Neural cell (in vitro differentiated cells): ENCODE measurements around the gene ANKRD33. TPM values are rescaled to one million over a fixed set of nuclear protein-coding genes. Genes with fewer than 3 reads are reported as not detected.

ENCODE experiments used
- H2AFZ ChIP-seq: fragments of 200-600, 300-800 bp; sonication (generic), shearing (Covaris generic); 2 replicates; pipeline ENCODE4 v1.6.0; 2014; ENCODE audit warnings: low read depth, mild to moderate bottlenecking, antibody characterized with exemption, low read length, moderate library complexity
- H3F3A ChIP-seq: fragments of 200-600 bp; shearing (Covaris generic); 2 replicates; pipeline ENCODE4 v1.6.1; 2016; ENCODE audit warnings: mild to moderate bottlenecking, moderate library complexity, mixed read lengths, antibody characterized with exemption, low read length; ENCODE audit not compliant: insufficient read depth, poor library complexity, severe bottlenecking
- H3K27ac ChIP-seq: fragments of 200-600, 300-800 bp; sonication (generic), shearing (Covaris generic); 2 replicates; pipeline ENCODE4 v1.5.1; 2014; ENCODE audit warnings: mild to moderate bottlenecking, low read length, moderate library complexity
- H3K27me3 ChIP-seq: fragments of 300-800, 200-600 bp; sonication (generic), shearing (Covaris generic); 2 replicates; pipeline ENCODE4 v1.6.0; 2014; ENCODE audit warnings: mild to moderate bottlenecking, low read depth, low read length, moderate library complexity; ENCODE audit not compliant: insufficient read depth
- H3K36me3 ChIP-seq: fragments of 300-800, 200-600 bp; sonication (generic), shearing (Covaris generic); 2 replicates; pipeline ENCODE4 v1.5.1; 2014; ENCODE audit warnings: mild to moderate bottlenecking, antibody characterized with exemption, low read length, moderate library complexity; ENCODE audit not compliant: insufficient read depth
- H3K4me2 ChIP-seq: fragments of 300-800, 200-600 bp; sonication (generic), shearing (Covaris generic); 2 replicates; pipeline ENCODE4 v1.6.0; 2014; ENCODE audit warnings: mild to moderate bottlenecking, low read length
- H3K4me3 ChIP-seq: fragments of 300-800, 200-600 bp; sonication (generic), shearing (Covaris generic); 2 replicates; pipeline ENCODE4 v1.5.1; 2014; ENCODE audit warnings: mild to moderate bottlenecking, low read length, moderate library complexity
- H3K79me2 ChIP-seq: fragments of 200-600 bp; shearing (Covaris generic); replicated peaks from 2 replicates; pipeline ENCODE4 v1.6.0; 2014; ENCODE audit warnings: mild to moderate bottlenecking, low read length, moderate library complexity; ENCODE audit not compliant: insufficient read depth
- H3K9ac ChIP-seq: fragments of 300-800, 200-600 bp; sonication (generic), shearing (Covaris generic); 2 replicates; pipeline ENCODE4 v1.6.1; 2016; ENCODE audit warnings: mild to moderate bottlenecking, low read length, mixed read lengths
- H3K9me2 ChIP-seq: fragments of 200-600 bp; shearing (Covaris generic); 2 replicates; pipeline ENCODE4 v1.6.1; 2016; ENCODE audit warnings: mild to moderate bottlenecking, low read length, mixed read lengths; ENCODE audit not compliant: insufficient read depth
- H3K9me3 ChIP-seq: fragments of 200-600, 300-800 bp; sonication (generic), shearing (Covaris generic); 2 replicates; pipeline ENCODE4 v1.6.1; 2016; ENCODE audit warnings: mild to moderate bottlenecking, mixed run types, low read length, moderate library complexity, mixed read lengths
- H4K20me1 ChIP-seq: fragments of 200-600 bp; shearing (Covaris generic); 2 replicates; pipeline ENCODE4 v1.6.1; 2016; ENCODE audit warnings: mild to moderate bottlenecking, mixed run types; ENCODE audit not compliant: insufficient read depth
- EP300 ChIP-seq: fragments of 450-650 bp; conservative IDR thresholded peaks from 2 replicates; pipeline ENCODE4 v1.6.1; 2014; ENCODE audit warnings: antibody characterized with exemption, mild to moderate bottlenecking, moderate library complexity; ENCODE audit not compliant: poor library complexity, severe bottlenecking
- EZH2 ChIP-seq: fragments of 200-600, 300-800 bp; shearing (Covaris generic), sonication (generic); IDR thresholded peaks from 2 replicates; pipeline ENCODE4 v1.6.1; 2014; ENCODE audit warnings: antibody characterized with exemption, low read length, borderline replicate concordance, mild to moderate bottlenecking; ENCODE audit not compliant: insufficient read depth, poor library complexity, severe bottlenecking
- MXI1 ChIP-seq: fragments of 450-650 bp; conservative IDR thresholded peaks from 2 replicates; pipeline ENCODE4 v1.6.1; 2014; ENCODE audit warnings: antibody characterized with exemption, mild to moderate bottlenecking; ENCODE audit not compliant: poor library complexity, severe bottlenecking
- POLR2AphosphoS5 ChIP-seq: IDR thresholded peaks from 2 replicates; pipeline ENCODE4 v1.6.1; 2012
- RAD21 ChIP-seq: fragments of 450-650 bp; conservative IDR thresholded peaks from 2 replicates; pipeline ENCODE4 v1.6.1; 2014; ENCODE audit warnings: antibody characterized with exemption, mild to moderate bottlenecking, moderate library complexity
- SMC3 ChIP-seq: fragments of 450-650 bp; conservative IDR thresholded peaks from 2 replicates; pipeline ENCODE4 v1.6.1; 2014; ENCODE audit warnings: antibody characterized with exemption, mild to moderate bottlenecking, moderate library complexity; ENCODE audit not compliant: poor library complexity
- TAF1 ChIP-seq: IDR thresholded peaks from 2 replicates; pipeline ENCODE4 v1.6.1; 2012; ENCODE audit warnings: low read depth
- polyA plus RNA-seq: library from polyadenylated mRNA; depleted of rRNA; stranded (reverse); fragments of >200 nt; gene quantifications from 2 replicates; pipeline ENCODE4 v1.2.3, GENCODE V29; 2014
- TF ChIP-seq, protein P1 (sequence below): fragments of 450-650 bp; IDR thresholded peaks from 2 replicates; pipeline ENCODE4 v1.5.1; 2014; ENCODE audit warnings: antibody characterized with exemption, mild to moderate bottlenecking, moderate library complexity; ENCODE audit not compliant: poor library complexity, severe bottlenecking
- TF ChIP-seq, protein P2 (sequence below): IDR thresholded peaks from 2 replicates; pipeline ENCODE4 v1.6.1; 2012; ENCODE audit warnings: borderline replicate concordance

The ANKRD33 gene
- polyA plus RNA-seq, 1 donor from 2014 or later = not detected

DNA sequence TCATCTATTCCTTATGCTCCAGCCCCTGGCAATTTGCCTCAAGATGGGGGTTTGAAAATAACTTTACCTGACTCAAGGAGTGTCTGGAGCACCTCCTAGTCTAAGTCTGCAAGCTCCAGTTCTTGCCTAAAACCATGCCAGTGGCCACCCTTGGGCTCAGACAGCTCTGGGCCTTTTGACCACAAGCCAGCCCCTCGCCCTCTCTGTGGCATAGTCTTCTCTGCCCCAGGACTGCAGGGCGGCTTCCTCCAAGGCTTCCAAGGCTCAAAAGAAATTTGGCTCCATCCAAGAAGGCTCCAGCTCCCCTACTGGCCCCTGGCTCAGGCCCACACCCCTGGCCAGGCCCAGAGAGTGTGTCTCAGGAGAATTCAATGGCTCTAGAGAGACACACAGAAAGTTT lies 34.2 kb downstream of the ANKRD33 start:
- H3K27me3 ChIP-seq = no peaks in the 10 kb centered on the region
- no peak overlapping the region for H2AFZ ChIP-seq
- no peaks in the 10 kb centered on the region for H3K79me2 ChIP-seq
- H3K9ac ChIP-seq = no peak overlapping the region
- no peak overlapping the region for H3K4me2 ChIP-seq
- no peak overlapping the region for H3K4me3 ChIP-seq
- H3K9me2 ChIP-seq = no peaks in the 10 kb centered on the region
- TF ChIP-seq RAD21 (no peak), EZH2 (no peak), MXI1 (no peak), SMC3 (no peak), TAF1 (no peak), EP300 (no peak), POLR2AphosphoS5 (no peak)
- TF ChIP-seq, protein P1, sequence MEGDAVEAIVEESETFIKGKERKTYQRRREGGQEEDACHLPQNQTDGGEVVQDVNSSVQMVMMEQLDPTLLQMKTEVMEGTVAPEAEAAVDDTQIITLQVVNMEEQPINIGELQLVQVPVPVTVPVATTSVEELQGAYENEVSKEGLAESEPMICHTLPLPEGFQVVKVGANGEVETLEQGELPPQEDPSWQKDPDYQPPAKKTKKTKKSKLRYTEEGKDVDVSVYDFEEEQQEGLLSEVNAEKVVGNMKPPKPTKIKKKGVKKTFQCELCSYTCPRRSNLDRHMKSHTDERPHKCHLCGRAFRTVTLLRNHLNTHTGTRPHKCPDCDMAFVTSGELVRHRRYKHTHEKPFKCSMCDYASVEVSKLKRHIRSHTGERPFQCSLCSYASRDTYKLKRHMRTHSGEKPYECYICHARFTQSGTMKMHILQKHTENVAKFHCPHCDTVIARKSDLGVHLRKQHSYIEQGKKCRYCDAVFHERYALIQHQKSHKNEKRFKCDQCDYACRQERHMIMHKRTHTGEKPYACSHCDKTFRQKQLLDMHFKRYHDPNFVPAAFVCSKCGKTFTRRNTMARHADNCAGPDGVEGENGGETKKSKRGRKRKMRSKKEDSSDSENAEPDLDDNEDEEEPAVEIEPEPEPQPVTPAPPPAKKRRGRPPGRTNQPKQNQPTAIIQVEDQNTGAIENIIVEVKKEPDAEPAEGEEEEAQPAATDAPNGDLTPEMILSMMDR = no peak
- TF ChIP-seq, protein P2, sequence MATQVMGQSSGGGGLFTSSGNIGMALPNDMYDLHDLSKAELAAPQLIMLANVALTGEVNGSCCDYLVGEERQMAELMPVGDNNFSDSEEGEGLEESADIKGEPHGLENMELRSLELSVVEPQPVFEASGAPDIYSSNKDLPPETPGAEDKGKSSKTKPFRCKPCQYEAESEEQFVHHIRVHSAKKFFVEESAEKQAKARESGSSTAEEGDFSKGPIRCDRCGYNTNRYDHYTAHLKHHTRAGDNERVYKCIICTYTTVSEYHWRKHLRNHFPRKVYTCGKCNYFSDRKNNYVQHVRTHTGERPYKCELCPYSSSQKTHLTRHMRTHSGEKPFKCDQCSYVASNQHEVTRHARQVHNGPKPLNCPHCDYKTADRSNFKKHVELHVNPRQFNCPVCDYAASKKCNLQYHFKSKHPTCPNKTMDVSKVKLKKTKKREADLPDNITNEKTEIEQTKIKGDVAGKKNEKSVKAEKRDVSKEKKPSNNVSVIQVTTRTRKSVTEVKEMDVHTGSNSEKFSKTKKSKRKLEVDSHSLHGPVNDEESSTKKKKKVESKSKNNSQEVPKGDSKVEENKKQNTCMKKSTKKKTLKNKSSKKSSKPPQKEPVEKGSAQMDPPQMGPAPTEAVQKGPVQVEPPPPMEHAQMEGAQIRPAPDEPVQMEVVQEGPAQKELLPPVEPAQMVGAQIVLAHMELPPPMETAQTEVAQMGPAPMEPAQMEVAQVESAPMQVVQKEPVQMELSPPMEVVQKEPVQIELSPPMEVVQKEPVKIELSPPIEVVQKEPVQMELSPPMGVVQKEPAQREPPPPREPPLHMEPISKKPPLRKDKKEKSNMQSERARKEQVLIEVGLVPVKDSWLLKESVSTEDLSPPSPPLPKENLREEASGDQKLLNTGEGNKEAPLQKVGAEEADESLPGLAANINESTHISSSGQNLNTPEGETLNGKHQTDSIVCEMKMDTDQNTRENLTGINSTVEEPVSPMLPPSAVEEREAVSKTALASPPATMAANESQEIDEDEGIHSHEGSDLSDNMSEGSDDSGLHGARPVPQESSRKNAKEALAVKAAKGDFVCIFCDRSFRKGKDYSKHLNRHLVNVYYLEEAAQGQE = no peak
- H3F3A ChIP-seq = no peaks in the 10 kb centered on the region
- H4K20me1 ChIP-seq = no peaks in the 10 kb centered on the region
- H3K9me3 ChIP-seq = no peaks in the 10 kb centered on the region
- H3K27ac ChIP-seq = no peak overlapping the region
- H3K36me3 ChIP-seq = no peaks in the 10 kb centered on the region

DNA sequence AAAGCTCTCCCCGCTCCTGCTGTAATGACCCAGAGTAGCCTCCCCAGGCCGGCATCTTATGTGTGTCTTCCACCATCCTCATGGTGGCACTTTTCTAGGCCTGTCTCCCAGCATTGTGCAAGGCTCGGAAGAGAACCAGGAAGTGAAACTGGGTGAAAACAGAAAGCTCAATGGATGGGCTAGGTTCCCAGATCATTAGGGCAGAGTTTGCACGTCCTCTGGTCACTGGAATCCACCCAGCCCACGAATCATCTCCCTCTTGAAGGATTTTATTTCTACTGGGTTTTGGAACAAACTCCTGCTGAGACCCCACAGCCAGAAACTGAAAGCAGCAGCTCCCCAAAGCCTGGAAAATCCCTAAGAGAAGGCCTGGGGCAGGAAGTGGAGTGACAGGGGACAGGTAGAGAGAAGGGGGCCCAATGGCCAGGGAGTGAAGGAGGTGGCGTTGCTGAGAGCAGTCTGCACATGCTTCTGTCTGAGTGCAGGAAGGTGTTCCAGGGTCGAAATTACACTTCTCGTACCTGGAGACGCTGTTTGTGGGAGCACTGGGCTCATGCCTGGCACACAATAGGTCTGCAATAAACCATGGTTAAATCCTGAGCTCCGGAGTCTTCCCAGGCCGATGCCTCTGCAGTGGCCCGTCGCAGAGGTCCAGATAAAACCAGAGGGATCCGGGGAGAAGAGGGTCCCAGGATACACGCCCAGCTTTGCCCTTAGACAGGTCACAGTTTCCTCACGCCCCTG lies 35.0 kb downstream of the ANKRD33 start:
- no peak overlapping the region for H3K27ac ChIP-seq
- H4K20me1 ChIP-seq = no peaks in the 10 kb centered on the region
- H3K27me3 ChIP-seq = no peaks in the 10 kb centered on the region
- no peaks in the 10 kb centered on the region for H3F3A ChIP-seq
- H3K36me3 ChIP-seq = no peaks in the 10 kb centered on the region
- no peak overlapping the region for H3K4me3 ChIP-seq
- no peaks in the 10 kb centered on the region for H3K9me3 ChIP-seq
- H3K79me2 ChIP-seq = no peaks in the 10 kb centered on the region
- no peak overlapping the region for H2AFZ ChIP-seq
- no peak overlapping the region for H3K9ac ChIP-seq
- H3K4me2 ChIP-seq = no peak overlapping the region
- no peak for TF ChIP-seq MXI1
- TF ChIP-seq, protein P2 = no peak
- TF ChIP-seq TAF1 = no peak
- no peak for TF ChIP-seq RAD21
- TF ChIP-seq EZH2 = no peak
- TF ChIP-seq POLR2AphosphoS5 = no peak
- TF ChIP-seq SMC3 = no peak
- TF ChIP-seq, protein P1 = no peak
- no peak for TF ChIP-seq EP300
- no peaks in the 10 kb centered on the region for H3K9me2 ChIP-seq
